Measurements from ENCODE around the gene OLFML2A. TPM values are rescaled to one million over a fixed set of nuclear protein-coding genes. Genes with fewer than 3 reads are reported as not detected.
A peak's percentile ranks its signal among the peaks of the same experiment; 100 is the strongest.

OLFML2A gene
- total and polyA plus RNA-seq, 2 of the 13 experiments (the other 11 are each of a cell fraction or from before 2014, with no cell fraction given): 0.01 to 0.02 TPM

- TF ChIP-seq NONO (IDR thresholded peaks at IDR 0.05): no peak
- peak; percentile 49; the same call in 1 of the 2 replicates for TF ChIP-seq NONO (CRISPR knock-in tag; conservative IDR thresholded peaks at IDR 0.05)
- 0 out of 2 replicates have a peak, but pooled peaks have one; percentile 57 for TF ChIP-seq ISL2 (CRISPR knock-in tag; IDR thresholded peaks at IDR 0.05)
- TF ChIP-seq ZBTB4 (CRISPR knock-in tag; IDR thresholded peaks at IDR 0.05; ENCODE audit: borderline replicate concordance): no peak; the same call in 1 of the 2 replicates
- TF ChIP-seq ZNF530 (CRISPR knock-in tag; IDR thresholded peaks at IDR 0.05; ENCODE audit: low read depth): no peak
- TF ChIP-seq ZNF225 (CRISPR knock-in tag; IDR thresholded peaks at IDR 0.05): peak; percentile 71; the same call in 1 of the 2 replicates
- 0 out of 2 replicates have a peak, but pooled peaks have one; percentile 48 for TF ChIP-seq PAX8 (CRISPR knock-in tag; IDR thresholded peaks at IDR 0.05; ENCODE audit: borderline replicate concordance)
- TF ChIP-seq SMARCE1 (IDR thresholded peaks at IDR 0.05; ENCODE audit: borderline replicate concordance): no peak
- peak; percentile 64 for TF ChIP-seq PHF21A (CRISPR knock-in tag; IDR thresholded peaks at IDR 0.05)
- TF ChIP-seq IRF2 (CRISPR knock-in tag; IDR thresholded peaks at IDR 0.05): 0 out of 2 replicates have a peak, but pooled peaks have one; percentile 32
- peak; percentile 22; the same call in 1 of the 2 replicates for TF ChIP-seq RARA (CRISPR knock-in tag; IDR thresholded peaks at IDR 0.05)
- peak; percentile 58; the same call in 1 of the 2 replicates for TF ChIP-seq ZNF644 (CRISPR knock-in tag; IDR thresholded peaks at IDR 0.05; ENCODE audit: low read depth)
- TF ChIP-seq ZNF556 (CRISPR knock-in tag; IDR thresholded peaks at IDR 0.05; ENCODE audit: borderline replicate concordance): no peak
- TF ChIP-seq ZNF766 (CRISPR knock-in tag; IDR thresholded peaks at IDR 0.05; ENCODE audit: borderline replicate concordance): peak; percentile 72; the same call in 1 of the 2 replicates
- peak; percentile 78 for TF ChIP-seq YEATS4 (CRISPR knock-in tag; IDR thresholded peaks at IDR 0.05; ENCODE audit: borderline replicate concordance)
- peak; percentile 34; the same call in 1 of the 2 replicates for TF ChIP-seq SOX5 (CRISPR knock-in tag; IDR thresholded peaks at IDR 0.05; ENCODE audit: borderline replicate concordance)
- 0 out of 2 replicates have a peak, but pooled peaks have one; percentile 20 for TF ChIP-seq THAP7 (CRISPR knock-in tag; IDR thresholded peaks at IDR 0.05)
- peak; percentile 22; the same call in 1 of the 2 replicates for TF ChIP-seq TFDP2 (CRISPR knock-in tag; IDR thresholded peaks at IDR 0.05)
- no peak for TF ChIP-seq ZNF607 (CRISPR knock-in tag; IDR thresholded peaks at IDR 0.05; ENCODE audit: borderline replicate concordance)
- TF ChIP-seq SNAPC5 (CRISPR knock-in tag; IDR thresholded peaks at IDR 0.05; ENCODE audit: borderline replicate concordance): no peak
- no peak for TF ChIP-seq ZFYVE20 (CRISPR knock-in tag; IDR thresholded peaks at IDR 0.05; ENCODE audit: borderline replicate concordance, low read depth)
- TF ChIP-seq MYNN (CRISPR knock-in tag; IDR thresholded peaks at IDR 0.05; ENCODE audit: low read depth): 0 out of 2 replicates have a peak, but pooled peaks have one; percentile 66
- peak; percentile 66; the same call in 1 of the 2 replicates for TF ChIP-seq ARNTL (CRISPR knock-in tag; IDR thresholded peaks at IDR 0.05)
- peak; percentile 62; the same call in 1 of the 2 replicates for TF ChIP-seq HDAC2 (CRISPR knock-in tag; IDR thresholded peaks at IDR 0.05)
- 0 out of 2 replicates have a peak, but pooled peaks have one; percentile 43 for TF ChIP-seq ZNF430 (CRISPR knock-in tag; IDR thresholded peaks at IDR 0.05)
Observed at GRCh38 chr9:124818431-124819281, 41.7 kb downstream of the OLFML2A start (continued).

Measured in HepG2 (cell line).